ENCODE measurements around the gene RAD21L1.

RAD21L1 gene

GRCh38 chr20:1295276-1295930, 69.6 kb downstream of the RAD21L1 start:
- DNase-seq (ENCODE audit: low read depth in 2 of 2): no peak

GRCh38 chr20:1296117-1296610, 70.3 kb downstream of the RAD21L1 start:
- no peak for DNase-seq (ENCODE audit: low read depth in 2 of 2)

GRCh38 chr20:1296922-1297321, 71.1 kb downstream of the RAD21L1 start:
- DNase-seq (ENCODE audit: low read depth in 2 of 2): no peak

- no peak for DNase-seq (ENCODE audit: low read depth in 2 of 2)
Observed at GRCh38 chr20:1297486-1297885, 71.6 kb downstream of the RAD21L1 start.

- no peak for DNase-seq (ENCODE audit: low read depth in 2 of 2)
Observed at GRCh38 chr20:1298166-1298565, 72.3 kb downstream of the RAD21L1 start.

- DNase-seq (ENCODE audit: low read depth in 2 of 2): no peak
Observed at GRCh38 chr20:1298888-1299511, 73.2 kb downstream of the RAD21L1 start.

GRCh38 chr20:1299522-1299921, 73.7 kb downstream of the RAD21L1 start:
- DNase-seq (ENCODE audit: low read depth in 2 of 2): peak in 1 of 2 donors; percentile 26

GRCh38 chr20:1300083-1300840, 74.4 kb downstream of the RAD21L1 start:
- no peak for DNase-seq (ENCODE audit: low read depth in 2 of 2)

- DNase-seq (ENCODE audit: low read depth in 2 of 2): peak in 1 of 2 donors; percentile 18
Observed at GRCh38 chr20:1301031-1301529, 75.2 kb downstream of the RAD21L1 start.

GRCh38 chr20:1302685-1303541, 77.1 kb downstream of the RAD21L1 start:
- no peak for DNase-seq (ENCODE audit: low read depth in 2 of 2)

GRCh38 chr20:1304710-1305515, 79.1 kb downstream of the RAD21L1 start:
- DNase-seq (ENCODE audit: low read depth in 2 of 2): no peak

Measured in activated CD4-positive, alpha-beta T cell treated with anti-CD3 and anti-CD28 coated beads for 24 hours (primary cell).